ENCODE results near the gene RBFOX2.

DNA sequence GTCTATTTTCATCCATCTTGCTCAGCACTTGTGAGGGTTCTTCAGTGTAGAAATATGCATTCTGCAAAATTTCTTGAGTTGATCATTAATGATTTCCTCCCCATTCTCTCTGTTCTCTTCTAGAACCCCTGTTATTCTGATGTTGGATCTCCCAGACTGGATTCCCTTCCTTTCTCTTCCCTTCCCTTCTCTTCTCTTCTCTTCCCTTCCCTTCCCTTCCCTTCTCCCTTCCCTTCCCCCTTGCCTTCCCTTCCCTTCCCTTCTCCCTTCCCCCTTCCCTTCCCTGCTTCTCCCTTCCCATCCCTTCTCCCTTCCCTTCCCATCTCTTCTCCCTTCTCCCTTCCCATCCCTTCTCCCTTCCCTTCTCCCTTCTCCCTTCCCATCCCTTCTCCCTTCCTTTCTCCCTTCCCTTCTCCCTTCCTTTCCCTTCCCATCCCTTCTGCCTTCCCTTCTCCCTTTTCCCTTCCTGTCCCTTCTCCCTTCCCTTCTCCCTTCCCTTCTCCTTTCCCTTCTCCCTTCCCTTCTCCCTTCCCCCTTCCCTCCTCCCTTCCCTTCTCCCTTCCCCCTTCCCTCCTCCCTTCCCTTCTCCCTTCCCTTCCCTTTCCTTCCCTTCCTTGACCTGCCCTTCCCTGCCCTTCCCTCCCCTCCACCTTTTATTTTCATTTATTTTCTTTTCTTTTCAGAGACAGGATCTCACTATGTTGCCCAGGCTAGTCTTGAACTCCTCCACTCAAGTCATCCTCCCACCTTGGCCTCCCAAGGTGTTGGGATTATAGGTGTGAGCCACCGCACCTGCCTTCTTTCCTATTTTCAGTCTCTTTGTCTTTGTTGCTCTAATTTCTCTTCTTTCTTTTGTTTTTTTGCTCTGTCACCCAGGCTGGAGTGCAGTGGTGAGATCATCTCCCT lies 24.9 kb upstream of the RBFOX2 start:
- no peak for TF ChIP-seq STAT1 (conservative IDR thresholded peaks at IDR 0.05)
- TF ChIP-seq NFIC (IDR thresholded peaks at IDR 0.05; ENCODE audit: low read depth, low read length) = no peak

All from GM12878 (cell line).